NT2/D1 (cell line): ENCODE measurements around the gene ARMCX5.

ENCODE experiments used
- SUZ12 ChIP-seq: IDR thresholded peaks from 2 replicates; pipeline ENCODE4 v1.6.1; 2011; ENCODE audit not compliant: insufficient read length, insufficient read depth; ENCODE audit errors: extremely low read depth
- YY1 ChIP-seq: IDR thresholded peaks from 2 replicates; pipeline ENCODE4 v1.6.1; 2011; ENCODE audit not compliant: insufficient read length, insufficient read depth
- ZNF274 ChIP-seq: IDR thresholded peaks from 2 replicates; pipeline ENCODE4 v1.6.1; 2011; ENCODE audit warnings: mild to moderate bottlenecking, low read depth, low read length

GRCh38 chrX:102593367-102593766 lies 5.9 kb upstream of the ARMCX5 start:
- no peak for TF ChIP-seq ZNF274
- TF ChIP-seq SUZ12: no peak
- TF ChIP-seq YY1: no peak
